ENCODE results near the gene HIF1AN. TPM values are rescaled to one million over a fixed set of nuclear protein-coding genes. Genes with fewer than 3 reads are reported as not detected.

HIF1AN gene
- total RNA-seq, 2 donors from 2014 or later: 11.5 to 17.7 TPM

DNA sequence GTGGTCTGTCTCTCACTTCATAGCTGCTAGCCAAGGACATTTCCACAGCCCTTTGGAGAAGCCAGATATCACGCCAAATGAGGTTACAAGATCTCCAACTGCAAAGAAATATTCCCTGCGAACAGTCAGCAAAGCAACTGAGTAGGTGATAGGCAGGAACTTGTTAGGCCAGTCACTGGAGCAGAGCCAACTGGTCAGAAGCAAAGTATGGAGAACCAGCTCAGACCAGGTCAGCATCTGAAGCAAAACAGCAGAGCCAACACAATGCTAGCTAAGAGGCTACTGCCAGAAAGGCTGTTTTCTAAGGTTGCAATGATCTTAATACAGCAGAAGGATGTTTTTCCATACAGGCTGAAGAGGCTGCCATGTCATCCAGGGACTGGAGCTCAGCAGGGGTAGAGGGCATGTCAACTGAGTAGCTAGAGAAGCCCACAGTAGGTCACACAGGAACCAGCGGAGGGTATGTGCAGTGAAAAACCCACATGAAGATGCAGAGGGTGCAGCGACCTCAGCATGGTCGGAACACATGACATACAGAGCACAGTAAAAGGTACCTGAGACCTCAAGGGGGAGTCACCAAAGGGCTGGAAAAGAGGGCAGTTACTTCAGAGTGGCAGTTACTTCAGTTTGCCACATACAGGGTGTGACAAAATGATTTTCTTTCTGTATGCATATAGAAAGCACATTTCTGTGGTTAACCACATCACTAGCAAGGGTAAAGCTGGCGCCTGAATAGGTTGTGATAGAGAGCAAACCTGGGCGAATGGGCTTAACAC lies 25.0 kb upstream of the HIF1AN start:
- H3K4me3 ChIP-seq: no peak overlapping the region
- no peaks in the 10 kb centered on the region for H3K4me1 ChIP-seq (ENCODE audit: control insufficient read depth in 1 of 2, low read depth in 2 of 2)
- ATAC-seq (ENCODE audit: insufficient number of reproducible peaks, low FRiP score, low read depth): no peak
- H3K9me3 ChIP-seq: no peaks in the 10 kb centered on the region
- no peaks in the 10 kb centered on the region for H3K27me3 ChIP-seq (replicated peaks; ENCODE audit: insufficient read depth)
- peaks cover 25% of the 10 kb centered on the region for H3K36me3 ChIP-seq
- no peak for TF ChIP-seq CTCF (IDR thresholded peaks at IDR 0.05)
- H3K27ac ChIP-seq: no peak overlapping the region
- DNase-seq (ENCODE audit: low spot score): no peak

GRCh38 chr10:100515612-100516011 lies 20.1 kb upstream of the HIF1AN start:
- ATAC-seq (ENCODE audit: insufficient number of reproducible peaks, low FRiP score, low read depth) (no peak), DNase-seq (ENCODE audit: low spot score) (no peak)
- Histone ChIP-seq H3K4me1 (ENCODE audit: control insufficient read depth in 1 of 2, low read depth in 2 of 2) (peaks cover 5 to 15% of the 10 kb centered on the region in 2 donors), H3K27me3 (replicated peaks; ENCODE audit: insufficient read depth) (no peaks in the 10 kb centered on the region), H3K4me3 (no peak overlapping the region), H3K27ac (no peak overlapping the region), H3K36me3 (peaks cover 15% of the 10 kb centered on the region), H3K9me3 (no peaks in the 10 kb centered on the region)
- TF ChIP-seq CTCF (IDR thresholded peaks at IDR 0.05): no peak

- H3K36me3 ChIP-seq: peaks cover 12% of the 10 kb centered on the region
- no peak for ATAC-seq (ENCODE audit: insufficient number of reproducible peaks, low FRiP score, low read depth)
- H3K4me3 ChIP-seq: no peak overlapping the region
- peaks cover 5 to 15% of the 10 kb centered on the region in 2 donors for H3K4me1 ChIP-seq (ENCODE audit: control insufficient read depth in 1 of 2, low read depth in 2 of 2)
- no peak for DNase-seq (ENCODE audit: low spot score)
- no peaks in the 10 kb centered on the region for H3K27me3 ChIP-seq (replicated peaks; ENCODE audit: insufficient read depth)
- H3K27ac ChIP-seq: no peak overlapping the region
- H3K9me3 ChIP-seq: no peaks in the 10 kb centered on the region
- no peak for TF ChIP-seq CTCF (IDR thresholded peaks at IDR 0.05)
Measured at GRCh38 chr10:100516847-100517246, 18.9 kb upstream of the HIF1AN start.

GRCh38 chr10:100518761-100519241 lies 16.9 kb upstream of the HIF1AN start:
- TF ChIP-seq CTCF (IDR thresholded peaks at IDR 0.05): peak; percentile 66
- no peak for ATAC-seq (ENCODE audit: insufficient number of reproducible peaks, low FRiP score, low read depth)
- no peak overlapping the region for H3K27ac ChIP-seq

GRCh38 chr10:100519311-100520051 lies 16.3 kb upstream of the HIF1AN start, which contains the start of gene SEC31B:
TSS of gene SEC31B (minus strand) at chr10:100519861. CDS start at chr10:100516952, 2,909 bp downstream.
- H3K4me1 ChIP-seq (ENCODE audit: control insufficient read depth in 1 of 2, low read depth in 2 of 2): peaks cover 5 to 15% of the 10 kb centered on the region in 2 donors
- no peak for TF ChIP-seq CTCF (IDR thresholded peaks at IDR 0.05)
- no peak for ATAC-seq (ENCODE audit: insufficient number of reproducible peaks, low FRiP score, low read depth)
- H3K36me3 ChIP-seq: peaks cover 13% of the 10 kb centered on the region
- H3K4me3 ChIP-seq: peak within 1 kb of the TSS; percentile 64
- no peak within 1 kb of the TSS for H3K27ac ChIP-seq
- no peak for DNase-seq (ENCODE audit: low spot score)
- no peaks in the 10 kb centered on the region for H3K27me3 ChIP-seq (replicated peaks; ENCODE audit: insufficient read depth)
- no peaks in the 10 kb centered on the region for H3K9me3 ChIP-seq

More at GRCh38 chr10:100518761-100519241, 16.9 kb upstream of the HIF1AN start:
- Histone ChIP-seq H3K27me3 (replicated peaks; ENCODE audit: insufficient read depth) (no peaks in the 10 kb centered on the region), H3K4me1 (ENCODE audit: control insufficient read depth in 1 of 2, low read depth in 2 of 2) (peaks cover 5 to 15% of the 10 kb centered on the region in 2 donors), H3K36me3 (peaks cover 6% of the 10 kb centered on the region), H3K9me3 (no peaks in the 10 kb centered on the region), H3K4me3 (peak overlapping the region; percentile 64)
- DNase-seq (ENCODE audit: low spot score): peak; percentile 41
